NCI-H1417 (cell line): ENCODE measurements around the gene DCLK3.

Experiments
- DNase-seq, 3 experiments: peaks; one replicate each; lab custom pipeline; 2025; lab: John Stamatoyannopoulos, UW

The DCLK3 gene

GRCh38 chr3:36709826-36710365 is 54.5 kb downstream of the DCLK3 start:
- DNase-seq: no peak

DNA sequence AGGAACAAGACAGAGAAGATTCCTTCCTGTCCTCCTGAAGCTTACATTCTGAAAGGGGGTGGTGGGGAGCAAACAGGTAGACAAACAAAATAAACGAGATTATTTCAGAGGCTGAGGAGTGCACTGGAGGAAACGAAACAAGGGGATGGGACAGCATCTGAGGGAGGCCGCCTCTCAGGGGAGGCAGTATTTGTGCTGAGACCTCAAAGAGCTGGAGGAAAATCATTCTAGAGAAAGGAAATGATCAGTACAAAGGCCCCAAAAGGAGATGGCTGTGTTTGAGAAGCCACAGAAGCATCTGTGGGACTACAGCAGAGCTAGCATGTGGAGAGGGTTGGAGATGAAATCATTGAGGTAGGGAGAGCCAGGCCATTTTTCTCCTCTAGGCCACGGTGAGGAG is 55.1 kb downstream of the DCLK3 start:
- no peak for DNase-seq

DNA sequence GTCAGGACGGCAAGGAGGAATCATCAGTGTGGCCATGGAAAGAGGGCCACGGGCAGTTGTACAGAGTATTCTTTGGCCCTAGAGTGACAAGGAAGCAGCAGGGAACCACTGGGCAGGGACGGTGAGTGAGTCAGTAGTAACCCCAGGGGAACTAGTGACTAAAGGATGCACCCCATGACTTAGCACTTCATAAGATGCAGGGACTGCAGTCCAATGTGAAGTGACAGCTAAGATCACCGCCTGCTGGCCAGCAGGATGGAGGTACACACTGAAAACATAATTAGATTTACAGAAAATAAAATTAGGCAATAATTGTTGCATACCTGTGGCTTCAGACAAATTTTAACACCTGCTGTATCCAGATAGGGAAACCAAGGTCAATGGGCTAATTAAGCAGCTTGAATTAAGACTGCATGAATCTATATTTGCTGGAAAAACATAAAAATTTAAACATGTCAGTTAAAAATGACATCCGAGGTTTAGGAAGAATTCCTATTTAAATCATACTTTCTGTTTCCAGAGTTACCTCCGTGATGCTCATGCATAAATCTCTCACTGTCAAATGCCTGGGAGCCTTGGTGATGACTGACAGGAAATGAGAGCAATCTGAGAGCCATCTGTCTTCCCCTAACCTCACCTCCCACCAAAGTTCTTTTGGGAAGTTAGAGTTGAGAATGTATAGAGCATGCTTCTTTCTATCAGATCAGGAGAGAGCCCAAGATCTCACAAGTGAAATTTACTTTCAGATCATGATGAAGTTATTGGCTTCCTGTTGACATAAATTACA is 56.5 kb downstream of the DCLK3 start:
- DNase-seq: peak in 2 of 3 experiments; percentile 3 to 40

DNA sequence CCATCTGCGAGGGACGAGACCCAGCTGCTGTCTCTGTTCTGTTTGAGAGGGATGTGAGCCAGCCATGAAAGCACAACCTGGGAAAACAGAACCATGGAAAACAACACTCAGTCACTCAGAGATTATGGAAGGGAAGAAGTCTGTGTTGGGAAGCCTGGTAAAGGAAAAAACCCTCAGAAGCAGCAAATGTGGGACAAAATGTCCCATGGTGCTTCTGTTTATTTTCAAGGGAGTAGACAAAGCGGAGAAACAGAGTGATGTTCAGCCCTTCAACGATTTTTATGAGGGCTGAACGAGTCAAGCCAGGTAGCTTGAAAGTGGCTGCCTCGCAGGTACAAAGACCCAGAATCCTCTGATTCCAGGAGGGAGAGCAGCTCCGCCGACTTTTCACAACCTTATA is 59.3 kb downstream of the DCLK3 start:
- DNase-seq: no peak

- no peak for DNase-seq
Measured at GRCh38 chr3:36704280-36704679, 60.1 kb downstream of the DCLK3 start.

DNA sequence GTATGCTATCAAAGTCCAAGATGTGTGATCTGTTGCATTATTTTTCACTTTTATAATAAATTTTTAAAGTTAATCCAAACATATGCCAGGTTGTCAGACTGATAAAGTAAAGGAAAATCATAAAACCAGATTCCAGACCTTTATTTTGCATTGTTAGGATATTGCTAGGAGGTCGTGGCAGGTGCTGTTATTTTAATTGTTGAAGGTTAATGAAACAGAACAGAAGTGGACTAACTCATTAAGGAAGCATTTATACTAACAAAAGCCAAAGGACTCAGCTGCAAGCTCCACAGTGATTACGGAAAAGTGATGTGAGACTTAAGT is 63.1 kb downstream of the DCLK3 start:
- peak in 1 of 3 experiments; percentile 79 for DNase-seq

DNA sequence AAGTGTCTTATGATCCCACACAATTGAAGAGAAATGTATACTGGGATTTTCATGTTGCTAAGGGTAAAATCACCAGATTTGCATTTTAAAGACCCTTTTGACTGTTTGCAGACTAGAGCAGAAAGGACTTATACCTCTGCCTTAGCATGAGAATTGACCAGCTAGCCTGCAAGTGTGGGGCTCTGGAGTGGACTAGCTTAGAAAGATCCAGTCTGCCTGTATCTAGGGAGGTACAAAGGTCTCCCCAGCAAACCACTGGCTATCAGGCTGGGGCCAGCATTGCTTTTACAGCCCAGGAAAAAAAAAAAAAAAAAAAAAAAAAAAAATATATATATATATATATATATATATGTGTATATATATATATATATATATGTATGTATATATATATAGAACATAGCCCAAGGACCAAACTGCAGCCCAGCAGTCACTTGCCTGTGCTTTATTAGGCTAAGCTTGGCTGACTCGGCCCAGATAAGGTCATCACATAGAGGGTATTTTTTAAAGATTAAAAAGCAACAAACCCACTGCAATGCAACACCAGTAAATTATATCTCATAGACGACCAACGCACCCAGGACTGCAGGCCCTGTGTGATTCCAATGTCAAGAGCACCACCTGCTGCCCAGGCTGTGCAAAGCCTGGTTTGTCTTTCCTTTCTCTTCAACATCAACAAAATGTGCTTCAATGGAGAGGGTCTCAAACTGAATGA is 63.7 kb downstream of the DCLK3 start:
- peak; percentile 41 to 83 (median 50) for DNase-seq

- DNase-seq: peak in 1 of 3 experiments; percentile 19
Measured at GRCh38 chr3:36698314-36698713, 66.0 kb downstream of the DCLK3 start.

GRCh38 chr3:36697229-36698001 is 66.9 kb downstream of the DCLK3 start:
- peak in 1 of 3 experiments; percentile 0 for DNase-seq

- DNase-seq: no peak
Measured at GRCh38 chr3:36696799-36697198, 67.6 kb downstream of the DCLK3 start.

- no peak for DNase-seq
Measured at GRCh38 chr3:36695769-36696137, 68.6 kb downstream of the DCLK3 start.

GRCh38 chr3:36695113-36695768 is 69.1 kb downstream of the DCLK3 start:
- no peak for DNase-seq

- DNase-seq: no peak
Measured at GRCh38 chr3:36693670-36694069, 70.7 kb downstream of the DCLK3 start.

- no peak for DNase-seq
Measured at GRCh38 chr3:36689560-36689959, 74.8 kb downstream of the DCLK3 start.

GRCh38 chr3:36688815-36689214 is 75.5 kb downstream of the DCLK3 start:
- DNase-seq: no peak

DNA sequence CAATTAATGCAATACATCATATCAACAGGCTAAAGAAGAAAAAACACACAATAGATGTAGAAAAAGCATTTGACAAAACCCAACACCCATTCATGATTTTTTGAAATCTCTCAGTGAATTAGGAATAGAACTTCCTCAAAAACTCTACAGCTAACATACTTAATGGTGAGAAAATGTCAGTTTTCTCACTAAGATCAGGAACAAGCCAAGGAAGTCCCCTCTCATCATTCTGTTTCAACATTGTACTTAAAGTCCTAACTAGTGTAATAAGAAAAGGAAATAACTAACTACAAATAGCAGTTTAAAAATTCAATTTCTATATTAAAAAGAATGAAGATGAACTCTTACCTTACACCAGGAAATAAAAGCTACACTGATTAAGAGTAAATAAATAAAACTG is 77.8 kb downstream of the DCLK3 start:
- DNase-seq: no peak

DNA sequence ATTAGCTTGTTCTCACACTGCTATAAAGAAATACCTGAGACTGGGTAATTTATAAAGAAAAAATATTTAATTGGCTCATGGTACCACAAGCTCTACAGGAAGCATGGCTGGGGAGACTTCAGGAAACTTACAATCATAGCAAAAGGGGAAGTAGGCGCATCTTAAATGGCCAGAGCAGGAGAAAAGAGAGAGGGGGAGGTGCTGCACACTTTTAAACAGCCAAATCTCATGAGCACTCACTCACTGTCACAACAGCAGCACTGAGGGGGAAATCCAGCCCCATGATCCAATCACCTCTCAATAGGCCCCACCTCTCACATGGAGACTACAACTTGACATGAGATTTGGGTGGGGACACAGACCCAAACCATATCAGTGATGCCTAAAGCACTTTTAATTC is 82.5 kb downstream of the DCLK3 start:
- DNase-seq: no peak

- no peak for DNase-seq
Measured at GRCh38 chr3:36680952-36681351, 83.4 kb downstream of the DCLK3 start.

GRCh38 chr3:36679384-36680200 is 84.8 kb downstream of the DCLK3 start:
- DNase-seq: no peak

- no peak for DNase-seq
Measured at GRCh38 chr3:36678216-36679013, 85.9 kb downstream of the DCLK3 start.
